Measurements from ENCODE around the gene ARMC8. TPM values are rescaled to one million over a fixed set of nuclear protein-coding genes. Genes with fewer than 3 reads are reported as not detected.
"Not testable (repeated sequence)": the region's sequence is repeated elsewhere in the genome, so short reads cannot be mapped to it uniquely, and the experiment has no call there.

The ARMC8 gene
- 10 to 100 TPM; 55.6 to 75.8 TPM for total RNA-seq
- total RNA-seq = 70.0 to 74.9 reads per million in 2 donors

GRCh38 chr3:138187296-138188012 lies at the start of gene ARMC8:
ARMC8 (plus strand) TSS chr3:138187301; CDS start chr3:138187555, 254 bp downstream.
- Mint-ChIP-seq H3K36me3 (ENCODE audit: low read depth) (peaks cover 2% of the 10 kb centered on the region), H3K27me3 (peaks cover 11% of the 10 kb centered on the region), H3K27ac (peak within 1 kb of the TSS; percentile 89), H3K4me1 (peaks cover 28% of the 10 kb centered on the region), H3K4me3 (peak within 1 kb of the TSS; percentile 92)
- ATAC-seq = peak; percentile 62
- DNase-seq = peak in 1 of 3 donors; percentile 47
- H3K9me3 ChIP-seq (ENCODE audit: control insufficient read depth, low read length, poor library complexity, severe bottlenecking) = no peaks in the 10 kb centered on the region

DNA sequence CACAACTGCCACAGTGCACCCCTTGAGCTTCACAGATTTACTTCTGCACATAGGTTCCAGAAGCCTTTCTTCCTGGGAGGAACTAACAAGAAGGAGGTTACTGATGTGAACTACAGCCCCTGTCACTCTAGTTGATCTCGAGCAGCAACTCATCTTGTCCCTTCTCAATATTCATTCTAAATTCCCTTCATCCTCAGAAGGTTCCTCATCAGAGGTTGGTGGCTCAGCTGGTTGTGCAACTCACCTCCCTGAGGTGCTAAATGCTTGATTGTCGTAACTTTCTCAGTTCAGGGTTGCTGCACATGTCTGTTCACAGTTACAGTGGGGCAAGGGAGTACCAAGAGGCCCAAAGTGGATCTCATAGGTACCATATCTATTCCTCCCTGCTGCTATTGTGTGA lies 49.2 kb upstream of the ARMC8 start:
- no peak for ATAC-seq
- DNase-seq = no peak
- no peak overlapping the region for H3K27ac Mint-ChIP-seq
- H3K36me3 Mint-ChIP-seq (ENCODE audit: low read depth) = peaks cover 7% of the 10 kb centered on the region
- peaks cover 41% of the 10 kb centered on the region for H3K27me3 Mint-ChIP-seq
- peaks cover 2% of the 10 kb centered on the region for H3K4me1 Mint-ChIP-seq
- no peak overlapping the region for H3K4me3 Mint-ChIP-seq
- no peaks in the 10 kb centered on the region for H3K9me3 ChIP-seq (ENCODE audit: control insufficient read depth, low read length, poor library complexity, severe bottlenecking)

GRCh38 chr3:138139691-138140090 lies 47.4 kb upstream of the ARMC8 start:
- ATAC-seq (no peak), DNase-seq (no peak)
- Mint-ChIP-seq H3K27ac (no peak overlapping the region), H3K4me3 (no peak overlapping the region), H3K27me3 (peaks cover 31% of the 10 kb centered on the region), H3K36me3 (ENCODE audit: low read depth) (peaks cover 7% of the 10 kb centered on the region), H3K4me1 (no peaks in the 10 kb centered on the region)
- no peaks in the 10 kb centered on the region for H3K9me3 ChIP-seq (ENCODE audit: control insufficient read depth, low read length, poor library complexity, severe bottlenecking)

- ATAC-seq (no peak), DNase-seq (no peak)
- Mint-ChIP-seq H3K36me3 (ENCODE audit: low read depth) (peaks cover 7% of the 10 kb centered on the region), H3K4me1 (no peaks in the 10 kb centered on the region), H3K27me3 (peaks cover 28% of the 10 kb centered on the region), H3K27ac (no peak overlapping the region), H3K4me3 (no peak overlapping the region)
- no peaks in the 10 kb centered on the region for H3K9me3 ChIP-seq (ENCODE audit: control insufficient read depth, low read length, poor library complexity, severe bottlenecking)
These were observed 46.2 kb upstream of the ARMC8 start for GRCh38 chr3:138140940-138141339.

GRCh38 chr3:138142181-138142580 lies 44.9 kb upstream of the ARMC8 start:
- not testable (repeated sequence) for ATAC-seq; H3K9me3 ChIP-seq (ENCODE audit: control insufficient read depth, low read length, poor library complexity, severe bottlenecking); H3K27ac Mint-ChIP-seq; H3K36me3 Mint-ChIP-seq (ENCODE audit: low read depth); H3K4me1 Mint-ChIP-seq; DNase-seq; H3K4me3 Mint-ChIP-seq
- peaks cover 22% of the 10 kb centered on the region for H3K27me3 Mint-ChIP-seq

DNA sequence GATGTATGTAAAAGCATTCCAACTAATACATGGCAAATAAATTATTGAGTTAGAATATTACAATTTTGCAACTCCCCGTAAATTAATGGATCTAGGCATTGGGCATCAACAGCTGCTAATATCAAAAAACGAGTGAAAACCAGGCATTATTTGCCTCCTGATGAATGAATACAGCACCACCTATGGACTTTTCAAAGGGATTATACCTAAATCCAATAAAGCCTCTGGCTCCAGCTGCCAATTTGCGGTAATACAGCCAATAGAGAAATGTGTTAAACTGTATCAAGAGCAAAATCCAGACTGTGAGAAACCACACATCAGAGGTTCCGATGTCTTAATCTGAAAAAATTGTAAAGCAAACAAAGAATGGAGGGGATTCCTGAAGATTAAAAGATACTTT lies 38.6 kb upstream of the ARMC8 start:
- ATAC-seq (no peak), DNase-seq (no peak)
- H3K4me1 Mint-ChIP-seq = no peaks in the 10 kb centered on the region
- no peaks in the 10 kb centered on the region for H3K9me3 ChIP-seq (ENCODE audit: control insufficient read depth, low read length, poor library complexity, severe bottlenecking)
- no peaks in the 10 kb centered on the region for H3K27me3 Mint-ChIP-seq
- H3K4me3 Mint-ChIP-seq = no peak overlapping the region
- no peak overlapping the region for H3K27ac Mint-ChIP-seq
- H3K36me3 Mint-ChIP-seq (ENCODE audit: low read depth) = peaks cover 2% of the 10 kb centered on the region

DNA sequence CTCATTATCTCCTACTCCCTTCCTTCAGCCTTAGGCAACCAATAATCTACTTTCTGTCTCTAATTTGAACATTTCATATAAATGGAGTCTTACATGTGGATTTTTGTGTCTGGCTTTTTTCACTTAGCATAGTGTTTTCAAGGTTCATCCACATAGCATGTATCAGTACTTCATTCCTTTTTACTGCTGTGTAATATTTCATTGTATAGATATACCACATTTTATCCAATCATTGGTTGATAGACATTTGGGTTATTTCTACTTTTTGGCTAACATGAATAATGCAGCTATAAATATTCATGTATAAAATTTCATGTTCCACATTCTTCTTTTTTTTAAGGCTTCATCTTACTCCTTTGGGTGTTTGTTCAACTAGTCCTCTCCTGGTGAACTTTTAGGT lies 32.6 kb upstream of the ARMC8 start:
- H3K9me3 ChIP-seq (ENCODE audit: control insufficient read depth, low read length, poor library complexity, severe bottlenecking) = no peaks in the 10 kb centered on the region
- DNase-seq = no peak
- Mint-ChIP-seq H3K4me1 (no peaks in the 10 kb centered on the region), H3K27me3 (no peaks in the 10 kb centered on the region), H3K36me3 (ENCODE audit: low read depth) (no peaks in the 10 kb centered on the region), H3K27ac (no peak overlapping the region), H3K4me3 (no peak overlapping the region)
- no peak for ATAC-seq

GRCh38 chr3:138157743-138158142 lies 29.4 kb upstream of the ARMC8 start:
- peaks cover 3% of the 10 kb centered on the region for H3K36me3 Mint-ChIP-seq (ENCODE audit: low read depth)
- no peaks in the 10 kb centered on the region for H3K9me3 ChIP-seq (ENCODE audit: control insufficient read depth, low read length, poor library complexity, severe bottlenecking)
- H3K27me3 Mint-ChIP-seq = no peaks in the 10 kb centered on the region
- no peak overlapping the region for H3K4me3 Mint-ChIP-seq
- no peak overlapping the region for H3K27ac Mint-ChIP-seq
- ATAC-seq (no peak), DNase-seq (no peak)
- no peaks in the 10 kb centered on the region for H3K4me1 Mint-ChIP-seq

DNA sequence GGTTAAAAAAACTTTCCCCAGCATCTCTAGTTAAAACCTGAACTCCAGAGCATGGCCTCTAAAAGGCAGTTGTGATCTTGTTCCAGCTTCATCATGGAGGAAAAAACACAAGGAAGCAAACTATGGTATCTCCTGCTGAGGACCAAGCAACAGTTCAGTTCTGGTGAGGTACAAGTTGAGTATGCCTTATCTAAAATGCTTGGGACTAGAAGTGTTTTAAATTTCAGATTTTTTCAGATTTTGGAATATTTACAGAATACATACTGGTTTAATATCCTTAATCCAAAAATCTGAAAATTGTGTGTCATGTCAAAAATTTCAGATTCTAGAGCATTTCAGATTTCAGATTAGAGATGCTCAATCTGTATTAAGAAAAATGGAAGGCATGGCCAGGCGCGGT lies 22.0 kb upstream of the ARMC8 start:
- Mint-ChIP-seq H3K4me3 (no peak overlapping the region), H3K27me3 (no peaks in the 10 kb centered on the region), H3K36me3 (ENCODE audit: low read depth) (peaks cover 14% of the 10 kb centered on the region), H3K4me1 (peaks cover 10% of the 10 kb centered on the region), H3K27ac (peak overlapping the region; percentile 83)
- H3K9me3 ChIP-seq (ENCODE audit: control insufficient read depth, low read length, poor library complexity, severe bottlenecking) = no peaks in the 10 kb centered on the region
- DNase-seq (no peak), ATAC-seq (no peak)

DNA sequence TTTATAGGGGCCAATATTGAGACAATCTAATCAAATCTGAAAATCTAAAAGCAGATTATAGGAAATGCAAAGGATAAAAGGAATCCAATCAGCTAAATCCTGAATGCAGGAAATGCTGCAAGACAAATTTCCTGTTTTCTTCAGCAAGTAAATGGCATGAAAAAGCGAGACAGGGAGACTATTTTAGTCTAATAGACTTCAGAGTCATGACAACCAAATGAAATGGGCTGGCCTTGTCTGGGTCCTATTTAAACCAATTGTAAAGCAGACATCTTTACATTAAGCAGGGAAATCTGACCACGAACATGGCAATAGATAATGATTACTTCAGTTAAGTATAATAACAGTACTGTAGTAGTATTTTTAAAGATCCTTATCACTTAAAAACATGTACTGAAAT lies 14.5 kb upstream of the ARMC8 start:
- no peaks in the 10 kb centered on the region for H3K9me3 ChIP-seq (ENCODE audit: control insufficient read depth, low read length, poor library complexity, severe bottlenecking)
- ATAC-seq (no peak), DNase-seq (no peak)
- H3K36me3 Mint-ChIP-seq (ENCODE audit: low read depth) = no peaks in the 10 kb centered on the region
- H3K27ac Mint-ChIP-seq = peak overlapping the region; percentile 95
- peak overlapping the region; percentile 39 for H3K4me3 Mint-ChIP-seq
- H3K27me3 Mint-ChIP-seq = no peaks in the 10 kb centered on the region
- peaks cover 23% of the 10 kb centered on the region for H3K4me1 Mint-ChIP-seq

- H3K36me3 Mint-ChIP-seq (ENCODE audit: low read depth) = no peaks in the 10 kb centered on the region
- H3K9me3 ChIP-seq (ENCODE audit: control insufficient read depth, low read length, poor library complexity, severe bottlenecking) = no peaks in the 10 kb centered on the region
- ATAC-seq (peak; percentile 6), DNase-seq (no peak)
- H3K4me1 Mint-ChIP-seq = peaks cover 23% of the 10 kb centered on the region
- peak overlapping the region; percentile 95 for H3K27ac Mint-ChIP-seq
- no peaks in the 10 kb centered on the region for H3K27me3 Mint-ChIP-seq
- peak overlapping the region; percentile 93 for H3K4me3 Mint-ChIP-seq
These were observed 13.2 kb upstream of the ARMC8 start for GRCh38 chr3:138173769-138174420.

DNA sequence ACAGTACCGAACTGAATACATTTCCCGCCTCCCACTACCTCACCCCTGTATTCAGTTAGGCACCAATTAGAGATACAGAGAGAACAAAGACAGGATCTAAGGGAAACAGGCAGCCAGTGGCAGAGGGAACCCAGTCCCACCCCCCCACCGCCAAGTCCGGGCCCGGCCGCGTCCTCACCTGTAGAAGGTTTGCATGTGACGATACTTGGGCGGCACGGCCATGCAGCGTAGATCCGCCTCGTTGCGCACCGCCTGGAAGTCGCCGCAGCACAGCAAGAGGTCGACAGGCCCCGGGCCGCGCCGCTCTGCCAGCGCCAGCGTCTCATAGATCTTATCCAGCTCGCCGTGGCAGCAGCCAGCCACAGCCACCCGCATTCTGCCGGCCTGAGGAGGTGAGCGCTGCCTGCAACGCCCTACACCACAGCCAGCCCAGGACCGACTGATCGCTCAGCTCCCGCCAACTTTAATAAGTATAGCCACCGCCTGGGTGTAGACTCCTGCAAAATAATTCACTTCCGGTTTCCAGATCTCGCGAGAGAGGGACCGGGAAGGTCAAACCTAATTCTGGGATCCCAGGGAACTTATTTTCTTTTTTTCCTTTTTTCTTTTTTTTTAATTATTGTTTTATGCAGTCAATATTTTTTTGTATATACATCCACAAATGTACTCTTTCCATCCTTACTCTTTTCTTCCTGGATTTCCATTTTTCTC lies 12.5 kb upstream of the ARMC8 start, which contains the start of gene DBR1:
DBR1 (minus strand) TSS at position 501 of the 711 bp plus-strand sequence; CDS start at position 375, 126 bp downstream.
- H3K27me3 Mint-ChIP-seq = no peaks in the 10 kb centered on the region
- no peaks in the 10 kb centered on the region for H3K9me3 ChIP-seq (ENCODE audit: control insufficient read depth, low read length, poor library complexity, severe bottlenecking)
- ATAC-seq = peak; percentile 90
- peak within 1 kb of the TSS; percentile 93 for H3K4me3 Mint-ChIP-seq
- peaks cover 23% of the 10 kb centered on the region for H3K4me1 Mint-ChIP-seq
- H3K36me3 Mint-ChIP-seq (ENCODE audit: low read depth) = no peaks in the 10 kb centered on the region
- peak within 1 kb of the TSS; percentile 95 for H3K27ac Mint-ChIP-seq
- peak; percentile 51 to 58 (median 51) for DNase-seq

GRCh38 chr3:138180375-138181029 lies 6.6 kb upstream of the ARMC8 start:
- Mint-ChIP-seq H3K4me3 (no peak overlapping the region), H3K27me3 (peaks cover 9% of the 10 kb centered on the region), H3K4me1 (no peaks in the 10 kb centered on the region), H3K36me3 (ENCODE audit: low read depth) (no peaks in the 10 kb centered on the region), H3K27ac (no peak overlapping the region)
- ATAC-seq = peak; percentile 99
- no peaks in the 10 kb centered on the region for H3K9me3 ChIP-seq (ENCODE audit: control insufficient read depth, low read length, poor library complexity, severe bottlenecking)
- DNase-seq = peak in 1 of 3 donors; percentile 14
